Measurements from ENCODE around the gene PDCD1.

DNA sequence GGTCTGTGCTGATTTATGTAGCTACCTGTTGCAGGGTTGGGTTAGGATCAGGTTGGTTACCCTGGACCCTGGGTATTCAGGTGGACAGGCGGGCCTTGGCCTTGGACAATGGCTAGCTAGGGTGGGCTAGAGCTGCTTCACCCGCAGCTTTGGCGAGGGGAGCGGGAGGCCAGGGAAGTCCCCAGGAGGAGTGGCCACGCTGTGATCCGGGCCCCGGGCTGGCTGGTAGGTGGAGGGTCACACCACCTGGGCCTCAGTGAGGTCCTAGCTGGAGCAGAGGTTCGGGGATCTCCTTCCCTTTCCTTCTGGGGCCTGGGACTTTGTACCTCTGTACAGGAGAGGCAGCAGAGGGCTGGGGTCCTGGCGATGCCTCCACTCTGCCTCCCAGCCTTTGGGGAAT lies 20.6 kb upstream of the PDCD1 start:
- TF ChIP-seq POLR2AphosphoS5 (IDR thresholded peaks at IDR 0.05; ENCODE audit: low read depth, low read length), result no peak
- TF ChIP-seq CTCF (IDR thresholded peaks at IDR 0.05 in 2 of 3, conservative IDR thresholded peaks at IDR 0.05 in 1 of 3; ENCODE audit: borderline replicate concordance in 1 of 3, insufficient read depth in 1 of 3, low read depth in 2 of 3, low read length in 2 of 3), result no peak
- TF ChIP-seq EZH2 (IDR thresholded peaks at IDR 0.05), result no peak
- TF ChIP-seq RAD21 (IDR thresholded peaks at IDR 0.05; ENCODE audit: low read depth), result no peak
- TF ChIP-seq, protein P1, sequence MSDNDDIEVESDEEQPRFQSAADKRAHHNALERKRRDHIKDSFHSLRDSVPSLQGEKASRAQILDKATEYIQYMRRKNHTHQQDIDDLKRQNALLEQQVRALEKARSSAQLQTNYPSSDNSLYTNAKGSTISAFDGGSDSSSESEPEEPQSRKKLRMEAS (IDR thresholded peaks at IDR 0.05), result no peak
- TF ChIP-seq ZBTB33 (IDR thresholded peaks at IDR 0.05; ENCODE audit: extremely low read depth, insufficient replicate concordance, low read length), result no peak
- no peak for TF ChIP-seq EZH2phosphoT487 (IDR thresholded peaks at IDR 0.05; ENCODE audit: borderline replicate concordance)
- TF ChIP-seq FOSL1 (IDR thresholded peaks at IDR 0.05; ENCODE audit: low read depth), result no peak
- no peak for TF ChIP-seq ZFX (IDR thresholded peaks at IDR 0.05)
- TF ChIP-seq CEBPB (IDR thresholded peaks at IDR 0.05; ENCODE audit: low read depth), result no peak
- TF ChIP-seq SP1 (IDR thresholded peaks at IDR 0.05; ENCODE audit: low read depth), result no peak
- no peak for TF ChIP-seq ZNF274 (IDR thresholded peaks at IDR 0.05; ENCODE audit: low read depth, low read length)
- TF ChIP-seq, protein P2, sequence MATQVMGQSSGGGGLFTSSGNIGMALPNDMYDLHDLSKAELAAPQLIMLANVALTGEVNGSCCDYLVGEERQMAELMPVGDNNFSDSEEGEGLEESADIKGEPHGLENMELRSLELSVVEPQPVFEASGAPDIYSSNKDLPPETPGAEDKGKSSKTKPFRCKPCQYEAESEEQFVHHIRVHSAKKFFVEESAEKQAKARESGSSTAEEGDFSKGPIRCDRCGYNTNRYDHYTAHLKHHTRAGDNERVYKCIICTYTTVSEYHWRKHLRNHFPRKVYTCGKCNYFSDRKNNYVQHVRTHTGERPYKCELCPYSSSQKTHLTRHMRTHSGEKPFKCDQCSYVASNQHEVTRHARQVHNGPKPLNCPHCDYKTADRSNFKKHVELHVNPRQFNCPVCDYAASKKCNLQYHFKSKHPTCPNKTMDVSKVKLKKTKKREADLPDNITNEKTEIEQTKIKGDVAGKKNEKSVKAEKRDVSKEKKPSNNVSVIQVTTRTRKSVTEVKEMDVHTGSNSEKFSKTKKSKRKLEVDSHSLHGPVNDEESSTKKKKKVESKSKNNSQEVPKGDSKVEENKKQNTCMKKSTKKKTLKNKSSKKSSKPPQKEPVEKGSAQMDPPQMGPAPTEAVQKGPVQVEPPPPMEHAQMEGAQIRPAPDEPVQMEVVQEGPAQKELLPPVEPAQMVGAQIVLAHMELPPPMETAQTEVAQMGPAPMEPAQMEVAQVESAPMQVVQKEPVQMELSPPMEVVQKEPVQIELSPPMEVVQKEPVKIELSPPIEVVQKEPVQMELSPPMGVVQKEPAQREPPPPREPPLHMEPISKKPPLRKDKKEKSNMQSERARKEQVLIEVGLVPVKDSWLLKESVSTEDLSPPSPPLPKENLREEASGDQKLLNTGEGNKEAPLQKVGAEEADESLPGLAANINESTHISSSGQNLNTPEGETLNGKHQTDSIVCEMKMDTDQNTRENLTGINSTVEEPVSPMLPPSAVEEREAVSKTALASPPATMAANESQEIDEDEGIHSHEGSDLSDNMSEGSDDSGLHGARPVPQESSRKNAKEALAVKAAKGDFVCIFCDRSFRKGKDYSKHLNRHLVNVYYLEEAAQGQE (IDR thresholded peaks at IDR 0.05; ENCODE audit: low read depth), result no peak
- TF ChIP-seq POLR2A (IDR thresholded peaks at IDR 0.05; ENCODE audit: borderline replicate concordance, extremely low read depth, insufficient read depth, insufficient read length), result no peak

Data from HCT116 (cell line).